GM21825 (cell line): ENCODE results near the gene TIMP3.
"Not testable (repeated sequence)": the region's sequence is repeated elsewhere in the genome, so short reads cannot be mapped to it uniquely, and the experiment has no call there.

Experiments used
- ATAC-seq: cut with Tn5 transposase; IDR thresholded peaks from one replicate; pipeline ENCODE4 v1.9.1; 2021; ENCODE audit warnings: mild to moderate bottlenecking, moderate library complexity; ENCODE audit not compliant: unreplicated experiment

The TIMP3 gene

DNA sequence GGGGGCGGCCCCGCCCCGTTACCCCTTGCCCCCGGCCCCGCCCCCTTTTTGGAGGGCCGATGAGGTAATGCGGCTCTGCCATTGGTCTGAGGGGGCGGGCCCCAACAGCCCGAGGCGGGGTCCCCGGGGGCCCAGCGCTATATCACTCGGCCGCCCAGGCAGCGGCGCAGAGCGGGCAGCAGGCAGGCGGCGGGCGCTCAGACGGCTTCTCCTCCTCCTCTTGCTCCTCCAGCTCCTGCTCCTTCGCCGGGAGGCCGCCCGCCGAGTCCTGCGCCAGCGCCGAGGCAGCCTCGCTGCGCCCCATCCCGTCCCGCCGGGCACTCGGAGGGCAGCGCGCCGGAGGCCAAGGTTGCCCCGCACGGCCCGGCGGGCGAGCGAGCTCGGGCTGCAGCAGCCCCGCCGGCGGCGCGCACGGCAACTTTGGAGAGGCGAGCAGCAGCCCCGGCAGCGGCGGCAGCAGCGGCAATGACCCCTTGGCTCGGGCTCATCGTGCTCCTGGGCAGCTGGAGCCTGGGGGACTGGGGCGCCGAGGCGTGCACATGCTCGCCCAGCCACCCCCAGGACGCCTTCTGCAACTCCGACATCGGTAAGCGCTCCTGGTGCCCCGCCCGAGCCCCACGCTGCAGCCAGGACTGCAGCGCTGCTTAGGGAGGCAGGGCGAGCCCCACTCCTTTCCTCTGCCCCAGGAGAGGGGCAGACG, at the start of gene TIMP3:
TIMP3 (plus strand) TSS at position 169 of the 700 bp plus-strand sequence; CDS start at position 466, 297 bp downstream.
- ATAC-seq = no peak

GRCh38 chr22:32752326-32752725, 49.2 kb upstream of the TIMP3 start:
- ATAC-seq = no peak

DNA sequence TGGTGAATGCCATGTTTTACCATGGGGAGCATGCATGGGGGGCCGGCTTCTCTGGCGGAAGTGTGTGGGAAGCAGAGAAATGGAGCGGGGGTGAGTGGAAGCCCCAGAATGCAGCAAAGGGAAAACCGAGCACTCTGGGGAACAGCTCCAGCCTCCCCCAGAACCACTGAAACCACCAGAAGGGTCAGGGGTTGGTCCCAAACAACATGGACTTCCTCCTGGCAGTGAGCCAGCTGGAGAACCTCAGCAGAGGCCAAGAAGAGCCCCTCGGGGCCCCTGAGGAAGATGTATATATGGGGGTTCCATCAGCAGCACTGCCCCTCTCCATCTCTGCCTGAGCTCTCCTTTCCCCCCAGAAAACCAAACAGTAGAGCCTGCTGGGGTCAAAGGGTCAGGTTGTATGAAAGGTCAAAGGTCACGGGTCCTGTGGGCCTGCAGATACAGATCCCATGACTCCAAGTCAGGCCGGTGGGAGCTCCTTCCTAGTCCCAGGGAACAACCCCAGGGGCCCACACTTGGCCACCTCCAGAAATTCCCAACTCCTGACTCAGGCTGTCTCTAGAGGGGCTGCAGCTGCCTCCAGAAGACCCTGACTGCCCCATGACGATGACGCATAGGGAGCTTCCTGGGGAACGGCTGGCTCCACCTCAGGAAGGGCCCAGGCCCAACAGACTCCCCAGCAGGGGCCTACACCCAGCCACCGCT, 48.5 kb upstream of the TIMP3 start:
- ATAC-seq = no peak

DNA sequence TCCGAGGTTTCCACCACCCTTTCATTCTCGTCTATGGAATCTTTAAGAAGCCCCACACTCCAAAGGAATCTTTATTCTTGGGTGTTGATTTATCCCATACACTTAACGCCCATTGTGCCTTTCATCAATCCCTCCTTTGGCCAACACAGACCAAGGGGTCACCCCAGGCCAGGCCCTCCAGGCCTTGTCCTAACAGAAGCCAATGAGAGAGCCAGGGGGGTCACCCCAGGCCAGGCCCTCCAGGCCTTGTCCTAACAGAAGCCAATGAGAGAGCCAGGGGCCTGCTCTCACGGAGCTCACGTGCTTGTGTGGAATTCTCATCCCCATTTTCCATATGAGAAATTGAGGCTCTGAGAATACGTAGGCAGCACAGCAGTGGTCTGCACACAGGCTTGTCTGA, 47.9 kb upstream of the TIMP3 start:
- ATAC-seq = no peak

DNA sequence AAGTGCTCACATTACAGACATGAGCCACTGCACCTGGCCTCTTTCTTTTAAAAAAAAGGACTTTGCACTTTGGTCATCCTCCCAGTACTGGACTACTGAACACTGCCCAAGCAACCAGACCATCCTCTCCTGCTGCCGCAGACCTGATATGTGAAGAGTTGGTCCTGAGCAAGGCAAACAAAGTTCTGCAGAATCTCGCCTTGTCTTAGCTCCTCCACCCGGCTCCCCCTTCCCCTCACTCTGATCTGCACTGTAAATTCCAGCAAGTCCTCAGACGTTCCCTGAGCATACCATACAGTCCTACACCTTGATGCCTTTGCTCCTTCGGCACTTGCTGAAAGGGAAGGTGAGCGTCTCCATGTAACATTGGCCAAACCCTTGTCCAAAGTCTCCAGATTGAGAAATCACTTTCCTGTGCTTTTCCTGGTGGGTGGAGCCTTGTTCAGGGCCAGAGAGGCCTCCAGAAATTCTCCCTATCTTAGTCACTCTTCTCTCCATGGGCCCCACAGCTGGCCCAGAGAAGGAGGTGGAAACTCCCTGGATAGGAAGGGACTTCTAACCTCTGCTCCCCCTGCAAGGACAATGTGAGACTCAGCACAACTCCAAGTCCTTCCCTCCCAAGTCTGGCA, 47.0 kb upstream of the TIMP3 start:
- no peak for ATAC-seq

DNA sequence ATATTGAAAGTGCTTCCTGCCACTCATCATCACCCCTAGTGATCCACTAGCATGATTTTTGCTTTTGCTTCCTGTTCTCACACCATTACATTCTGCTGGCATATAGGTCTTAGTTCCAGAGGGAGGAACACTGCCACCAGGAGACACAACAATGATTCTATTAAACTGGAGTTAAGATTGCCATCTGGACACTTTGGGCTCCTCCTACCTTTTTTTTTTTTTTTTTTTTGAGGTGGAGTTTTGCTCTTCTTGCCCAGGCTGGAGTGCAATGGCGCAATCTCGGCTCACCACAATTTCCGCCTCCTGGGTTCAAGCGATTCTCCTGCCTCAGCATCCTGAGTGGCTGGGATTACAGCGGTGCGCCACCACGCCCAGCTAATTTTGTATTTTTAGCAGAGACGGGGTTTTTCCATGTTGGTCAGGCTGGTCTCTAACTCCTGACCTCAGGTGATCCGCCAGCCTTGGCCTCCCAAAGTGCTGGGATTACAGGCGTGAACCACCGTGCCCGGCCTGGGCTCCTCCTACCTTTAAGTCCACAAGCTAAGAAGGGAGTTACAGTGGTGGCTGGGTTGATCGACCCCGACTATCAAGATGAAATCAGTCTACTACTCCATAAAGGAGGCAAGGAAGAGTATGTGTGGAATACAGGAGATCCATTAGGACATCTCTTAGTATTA, 44.3 kb upstream of the TIMP3 start:
- ATAC-seq = not testable (repeated sequence)

DNA sequence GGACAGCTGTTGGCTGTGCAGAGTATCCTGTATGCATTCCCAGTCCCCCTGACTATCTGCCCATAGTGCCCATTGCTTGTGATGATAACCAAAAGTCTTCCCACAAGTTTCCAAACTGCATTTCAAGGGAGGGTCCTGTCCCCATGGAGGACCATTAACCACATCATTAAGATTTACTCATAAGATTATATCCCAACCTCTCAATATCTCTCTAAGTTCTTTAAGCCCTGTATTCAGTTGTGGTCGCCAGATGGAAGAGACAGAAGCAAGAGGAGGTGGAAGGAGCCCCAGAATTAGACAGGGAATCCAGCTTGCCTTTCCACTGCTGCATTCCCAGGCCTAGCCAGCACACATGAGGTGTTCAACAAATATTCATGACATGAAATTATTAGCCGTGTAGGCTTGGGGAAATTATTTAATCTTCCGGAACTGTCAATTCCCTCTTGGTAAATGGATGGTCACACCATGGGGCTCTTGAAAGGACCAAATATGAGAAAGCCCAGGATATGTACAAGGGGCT, 42.6 kb upstream of the TIMP3 start:
- no peak for ATAC-seq

GRCh38 chr22:32760396-32760795, 41.1 kb upstream of the TIMP3 start:
- no peak for ATAC-seq

- ATAC-seq = no peak
Observed at GRCh38 chr22:32760815-32761214, 40.7 kb upstream of the TIMP3 start.

GRCh38 chr22:32761251-32761903, 40.1 kb upstream of the TIMP3 start:
- no peak for ATAC-seq

DNA sequence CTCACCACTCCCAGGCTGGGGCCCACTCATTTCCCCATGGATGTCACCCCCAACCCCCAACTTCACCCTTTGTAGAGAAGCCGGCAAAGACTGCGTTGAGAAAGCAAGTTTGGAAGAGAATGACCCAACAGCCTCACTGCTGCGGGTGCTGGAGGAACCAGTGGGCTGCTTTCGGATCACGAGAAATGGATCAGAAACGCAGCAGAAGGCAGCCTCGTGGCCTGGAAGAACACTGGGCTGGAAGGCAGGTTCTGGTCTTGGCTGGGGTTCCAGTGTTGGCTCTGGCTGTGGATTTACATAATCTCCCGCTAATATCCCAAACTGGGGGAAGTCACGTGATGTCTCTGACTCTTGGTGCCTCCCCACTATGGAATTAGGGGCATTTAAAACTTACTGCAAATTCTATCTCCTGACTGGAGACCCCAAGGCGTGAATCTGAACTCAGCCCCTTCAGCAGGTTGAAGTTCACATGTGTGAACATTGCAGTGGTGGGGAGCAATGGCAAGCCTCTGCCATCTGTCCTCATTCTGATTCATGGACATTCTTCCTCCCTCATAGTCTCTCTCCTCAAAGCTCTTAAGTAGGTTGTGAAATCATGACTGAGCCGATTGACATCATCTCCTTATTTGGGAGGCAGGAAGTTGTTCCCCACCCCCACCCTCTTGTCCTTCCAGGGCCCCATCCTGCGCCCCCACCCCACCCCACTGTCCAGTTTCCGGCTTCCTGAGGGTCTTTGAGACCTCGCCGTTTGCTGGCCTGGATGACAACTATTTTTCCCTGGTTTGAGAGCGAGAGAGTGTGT, 37.0 kb upstream of the TIMP3 start:
- no peak for ATAC-seq

DNA sequence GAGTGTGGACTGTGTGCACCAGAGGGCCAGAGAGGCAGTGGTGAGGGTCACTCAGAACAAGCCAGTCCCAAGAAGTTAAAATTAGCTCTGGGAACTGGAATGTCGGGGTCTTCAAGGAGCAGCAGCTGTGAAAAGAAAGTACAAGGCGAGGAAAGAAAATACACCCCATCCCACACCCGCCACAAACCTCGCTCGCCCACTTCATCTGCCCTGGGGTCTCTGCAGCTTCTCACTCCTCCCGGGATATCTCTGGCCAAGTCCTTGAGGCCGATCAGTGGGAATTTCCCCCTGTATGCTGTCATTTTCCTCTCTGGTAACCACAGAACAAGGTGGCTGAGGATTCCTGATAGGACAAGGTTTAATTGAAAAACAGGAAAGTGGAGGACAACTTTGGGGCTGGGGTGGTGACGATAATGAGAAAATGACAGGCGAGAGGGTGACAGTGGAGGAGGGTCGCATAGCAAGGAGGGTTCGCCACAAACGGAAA, 36.3 kb upstream of the TIMP3 start:
- no peak for ATAC-seq

DNA sequence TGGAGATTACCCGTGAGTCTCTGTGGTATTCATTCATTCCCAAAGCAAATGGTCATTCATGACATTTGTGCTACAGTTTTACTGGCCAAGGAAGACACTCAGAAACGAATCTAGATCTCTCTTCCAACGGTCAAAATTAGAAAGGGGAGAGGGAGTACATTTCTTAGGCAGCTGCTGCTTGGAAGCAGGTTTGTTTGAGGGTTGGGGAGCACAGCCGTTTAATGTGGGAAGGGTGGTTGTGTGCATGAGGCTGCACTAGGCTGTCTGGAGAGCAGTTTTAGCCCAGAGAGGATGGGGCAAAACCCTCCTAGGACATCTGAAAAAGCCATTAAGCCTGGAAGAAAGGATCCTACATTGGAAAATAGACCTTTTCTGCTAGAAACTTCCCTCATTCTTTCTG, 29.7 kb upstream of the TIMP3 start:
- no peak for ATAC-seq

- no peak for ATAC-seq
Observed at GRCh38 chr22:32775957-32776356, 25.5 kb upstream of the TIMP3 start.

DNA sequence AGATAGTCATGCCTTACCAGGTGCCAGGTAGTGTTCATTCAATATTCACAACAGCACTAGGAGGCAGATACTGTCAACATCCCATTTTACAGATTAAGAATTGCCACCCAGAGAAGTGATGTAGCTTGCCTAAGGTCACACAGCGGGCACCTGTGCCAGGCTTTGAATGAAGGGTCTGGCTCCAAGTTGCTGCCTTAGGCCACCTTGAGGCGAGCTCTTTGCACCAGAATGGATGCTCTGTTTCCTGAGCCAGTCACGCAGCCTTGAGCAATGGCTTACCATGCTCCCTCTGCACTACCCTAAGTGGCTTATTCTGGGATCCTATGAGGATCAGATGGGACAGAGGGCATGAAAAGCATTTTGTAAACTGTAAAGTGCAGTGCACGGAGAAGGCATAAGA, 25.1 kb upstream of the TIMP3 start:
- ATAC-seq = no peak

DNA sequence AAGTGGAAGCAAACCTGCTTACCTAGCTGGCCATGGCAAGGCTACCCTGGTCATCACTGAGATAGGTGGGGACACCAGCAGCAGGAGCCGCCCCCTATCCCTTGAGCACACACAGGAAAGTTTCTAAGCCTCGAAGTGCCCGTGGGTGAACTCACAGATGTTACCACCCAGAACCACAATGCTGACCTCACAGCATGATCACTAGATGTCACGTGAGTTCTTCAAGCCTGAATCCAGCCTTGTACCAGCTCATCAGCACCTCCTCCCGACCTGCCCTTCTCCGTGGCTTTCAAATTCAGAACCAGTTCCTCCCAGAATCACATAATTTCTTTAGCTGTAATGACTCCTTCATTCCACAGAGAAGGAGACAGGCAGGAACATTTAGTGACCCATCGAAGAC, 24.7 kb upstream of the TIMP3 start:
- ATAC-seq = no peak

DNA sequence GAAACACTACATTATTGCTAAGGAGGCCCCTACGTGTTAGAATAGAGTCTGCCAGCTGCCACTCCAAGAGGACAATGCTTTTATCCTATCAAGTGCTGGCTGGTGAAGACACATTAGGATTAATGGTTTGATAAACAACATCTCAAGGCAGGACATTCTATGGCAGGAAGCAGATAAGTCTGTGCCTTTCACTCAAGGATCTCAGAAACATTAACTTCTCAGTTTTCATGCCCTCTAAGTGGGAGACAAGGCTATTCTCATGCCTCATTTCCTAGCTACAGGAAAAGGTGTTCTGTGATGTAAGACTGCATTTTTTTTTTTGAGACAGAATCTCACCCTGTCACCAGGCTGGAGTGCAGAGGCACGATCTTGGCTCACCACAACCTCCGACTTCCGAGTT, 23.5 kb upstream of the TIMP3 start:
- ATAC-seq = no peak

DNA sequence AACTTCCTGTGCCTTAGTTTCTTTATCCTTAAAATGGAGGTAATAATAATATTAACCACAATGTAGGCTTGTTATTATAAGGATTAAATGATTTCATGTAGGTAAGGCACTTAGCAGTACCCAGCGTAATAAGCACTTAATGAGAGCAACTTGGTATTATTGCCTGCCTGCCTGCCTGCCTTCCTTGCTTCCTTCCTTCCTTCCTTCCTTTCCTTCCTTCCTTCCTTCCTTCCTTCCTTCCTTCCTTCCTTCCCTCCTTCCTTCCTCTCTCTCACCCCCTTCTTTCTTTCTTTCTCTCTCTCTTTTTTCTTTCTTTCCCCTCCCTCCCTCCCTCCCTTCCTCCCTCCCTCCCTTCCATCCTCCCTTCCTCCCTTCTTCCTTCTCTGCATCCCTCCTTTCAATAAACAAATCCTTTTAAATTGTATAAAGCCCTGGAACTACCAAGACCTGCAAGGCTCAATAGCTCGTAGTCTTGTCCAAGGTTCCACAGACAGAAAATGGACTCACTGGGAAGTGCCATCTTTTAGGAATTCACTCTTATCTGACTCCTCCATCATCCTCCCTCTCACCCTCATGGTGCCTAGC, 20.7 kb upstream of the TIMP3 start:
- ATAC-seq = no peak

DNA sequence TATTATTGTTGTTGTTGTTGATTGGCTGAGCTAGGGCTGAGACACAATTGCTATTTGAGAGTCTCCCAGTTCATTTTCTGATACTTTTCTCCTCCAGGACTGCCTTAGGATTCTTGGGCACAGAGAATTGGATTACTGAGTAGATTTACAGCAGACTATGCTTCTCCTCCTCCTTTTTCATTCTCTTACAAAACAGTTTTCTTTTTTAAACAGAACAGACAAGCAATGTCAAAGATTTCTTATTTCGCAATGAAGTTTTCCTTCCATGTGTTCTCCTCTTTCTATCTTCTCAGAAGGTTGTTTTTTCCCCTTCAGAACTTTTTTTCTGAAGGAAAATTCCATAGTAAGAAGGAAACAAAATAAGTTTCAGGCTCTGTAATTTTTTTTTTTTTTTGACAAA, 19.8 kb upstream of the TIMP3 start:
- ATAC-seq = no peak
